ENCODE measurements around the gene CCDC60. TPM values are rescaled to one million over a fixed set of nuclear protein-coding genes. Genes with fewer than 3 reads are reported as not detected.

CCDC60 gene
- total RNA-seq, 3 donors from 2014 or later = not detected

- Histone ChIP-seq H3K4me3 (no peak overlapping the region), H3K36me3 (no peaks in the 10 kb centered on the region), H3K27ac (no peak overlapping the region), H3K27me3 (peaks cover 0 to 4% of the 10 kb centered on the region in 2 donors), H3K9me3 (no peaks in the 10 kb centered on the region), H3K4me1 (no peaks in the 10 kb centered on the region)
- TF ChIP-seq, protein P1, sequence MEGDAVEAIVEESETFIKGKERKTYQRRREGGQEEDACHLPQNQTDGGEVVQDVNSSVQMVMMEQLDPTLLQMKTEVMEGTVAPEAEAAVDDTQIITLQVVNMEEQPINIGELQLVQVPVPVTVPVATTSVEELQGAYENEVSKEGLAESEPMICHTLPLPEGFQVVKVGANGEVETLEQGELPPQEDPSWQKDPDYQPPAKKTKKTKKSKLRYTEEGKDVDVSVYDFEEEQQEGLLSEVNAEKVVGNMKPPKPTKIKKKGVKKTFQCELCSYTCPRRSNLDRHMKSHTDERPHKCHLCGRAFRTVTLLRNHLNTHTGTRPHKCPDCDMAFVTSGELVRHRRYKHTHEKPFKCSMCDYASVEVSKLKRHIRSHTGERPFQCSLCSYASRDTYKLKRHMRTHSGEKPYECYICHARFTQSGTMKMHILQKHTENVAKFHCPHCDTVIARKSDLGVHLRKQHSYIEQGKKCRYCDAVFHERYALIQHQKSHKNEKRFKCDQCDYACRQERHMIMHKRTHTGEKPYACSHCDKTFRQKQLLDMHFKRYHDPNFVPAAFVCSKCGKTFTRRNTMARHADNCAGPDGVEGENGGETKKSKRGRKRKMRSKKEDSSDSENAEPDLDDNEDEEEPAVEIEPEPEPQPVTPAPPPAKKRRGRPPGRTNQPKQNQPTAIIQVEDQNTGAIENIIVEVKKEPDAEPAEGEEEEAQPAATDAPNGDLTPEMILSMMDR (IDR thresholded peaks at IDR 0.05) = no peak
- TF ChIP-seq POLR2AphosphoS5 (IDR thresholded peaks at IDR 0.05) (no peak), POLR2A (IDR thresholded peaks at IDR 0.05) (no peak)
- intact Hi-C loops (cut with DNase I; ENCODE audit: low total_unique reads) = no loop called here
- no peak for DNase-seq (ENCODE audit: low spot score in 2 of 2)
These were observed 111.9 kb downstream of the CCDC60 start for GRCh38 chr12:119446459-119446858.

- H3K27ac ChIP-seq = no peak overlapping the region
- intact Hi-C loops (cut with DNase I; ENCODE audit: low total_unique reads) = no loop called here
- no peak for DNase-seq (ENCODE audit: low spot score in 2 of 2)
- peaks cover 0 to 4% of the 10 kb centered on the region in 2 donors for H3K27me3 ChIP-seq
- no peak overlapping the region for H3K4me3 ChIP-seq
- no peaks in the 10 kb centered on the region for H3K4me1 ChIP-seq
- TF ChIP-seq POLR2A (IDR thresholded peaks at IDR 0.05) = no peak
- TF ChIP-seq, protein P1 (IDR thresholded peaks at IDR 0.05) = no peak
- no peak for TF ChIP-seq POLR2AphosphoS5 (IDR thresholded peaks at IDR 0.05)
- H3K9me3 ChIP-seq = no peaks in the 10 kb centered on the region
- H3K36me3 ChIP-seq = no peaks in the 10 kb centered on the region
These were observed 112.6 kb downstream of the CCDC60 start for GRCh38 chr12:119447126-119447525.

- peaks cover 0 to 4% of the 10 kb centered on the region in 2 donors for H3K27me3 ChIP-seq
- H3K36me3 ChIP-seq = no peaks in the 10 kb centered on the region
- H3K4me1 ChIP-seq = no peaks in the 10 kb centered on the region
- H3K4me3 ChIP-seq = no peak overlapping the region
- intact Hi-C loops (cut with DNase I; ENCODE audit: low total_unique reads) = no loop called here
- TF ChIP-seq, protein P1 (IDR thresholded peaks at IDR 0.05) = no peak
- TF ChIP-seq POLR2AphosphoS5 (IDR thresholded peaks at IDR 0.05) (no peak), POLR2A (IDR thresholded peaks at IDR 0.05) (no peak)
- H3K9me3 ChIP-seq = no peaks in the 10 kb centered on the region
- no peak for DNase-seq (ENCODE audit: low spot score in 2 of 2)
- no peak overlapping the region for H3K27ac ChIP-seq
These were observed 113.1 kb downstream of the CCDC60 start for GRCh38 chr12:119447618-119448017.

DNA sequence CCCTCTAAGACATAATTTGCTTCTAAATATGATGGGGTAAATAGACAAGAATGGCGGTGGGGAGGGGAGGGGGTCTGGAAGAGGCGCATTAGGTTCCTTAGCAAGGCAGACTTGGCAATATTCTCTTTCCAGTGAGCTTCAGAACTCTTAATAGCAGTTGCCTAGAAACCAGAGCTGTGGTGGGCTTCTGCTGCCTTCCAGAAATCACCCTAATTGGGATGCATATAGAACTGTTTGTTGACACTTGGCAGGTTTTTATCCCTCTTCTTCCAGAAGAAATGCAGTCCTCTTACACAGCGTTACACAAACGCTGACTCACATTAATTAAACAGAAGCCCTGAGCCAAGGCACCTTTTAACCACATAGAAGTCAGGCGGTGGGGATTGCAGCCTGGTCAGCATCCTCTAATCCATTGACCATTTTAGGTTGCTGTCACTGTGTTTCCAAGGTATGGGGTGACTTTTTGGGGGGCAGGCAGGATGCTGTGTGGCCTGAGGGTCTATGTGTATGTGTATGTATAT, 114.1 kb downstream of the CCDC60 start:
- intact Hi-C loops (cut with DNase I; ENCODE audit: low total_unique reads) = no loop called here
- Histone ChIP-seq H3K27ac (no peak overlapping the region), H3K36me3 (no peaks in the 10 kb centered on the region), H3K9me3 (no peaks in the 10 kb centered on the region), H3K27me3 (no peaks in the 10 kb centered on the region), H3K4me1 (no peaks in the 10 kb centered on the region), H3K4me3 (no peak overlapping the region)
- TF ChIP-seq POLR2AphosphoS5 (IDR thresholded peaks at IDR 0.05) (no peak), POLR2A (IDR thresholded peaks at IDR 0.05) (no peak)
- TF ChIP-seq, protein P1 (IDR thresholded peaks at IDR 0.05) = no peak
- no peak for DNase-seq (ENCODE audit: low spot score in 2 of 2)

DNA sequence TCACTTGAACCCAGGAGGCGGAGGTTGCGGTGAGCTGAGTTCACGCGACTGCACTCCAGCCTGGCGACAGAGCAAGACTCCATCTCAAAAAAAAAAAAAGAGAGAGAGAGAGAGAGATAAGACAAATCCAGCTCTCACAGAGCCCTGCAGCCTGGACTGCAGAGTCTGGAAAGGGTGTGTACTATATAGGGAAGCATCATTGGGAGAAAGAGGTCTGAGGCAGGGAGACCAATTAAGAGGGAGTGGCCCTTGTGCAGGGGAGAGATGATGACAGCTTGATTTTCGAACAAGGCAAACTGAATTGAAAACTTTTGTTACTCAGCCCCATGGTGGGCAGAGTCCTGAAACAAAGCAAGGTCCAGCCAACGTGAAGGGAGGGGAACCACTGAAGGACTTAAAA, 116.2 kb downstream of the CCDC60 start:
- H3K4me1 ChIP-seq = no peaks in the 10 kb centered on the region
- no peak for DNase-seq (ENCODE audit: low spot score in 2 of 2)
- TF ChIP-seq POLR2A (IDR thresholded peaks at IDR 0.05) (no peak), POLR2AphosphoS5 (IDR thresholded peaks at IDR 0.05) (no peak)
- TF ChIP-seq, protein P1 (IDR thresholded peaks at IDR 0.05) = no peak
- H3K27me3 ChIP-seq = peaks cover 0 to 6% of the 10 kb centered on the region in 2 donors
- no peak overlapping the region for H3K4me3 ChIP-seq
- H3K36me3 ChIP-seq = no peaks in the 10 kb centered on the region
- H3K27ac ChIP-seq = no peak overlapping the region
- H3K9me3 ChIP-seq = no peaks in the 10 kb centered on the region
- intact Hi-C loops (cut with DNase I; ENCODE audit: low total_unique reads) = no loop called here

Data from breast epithelium (tissue), 4 donors.